Measurements from ENCODE around the gene CARD19.

DNA sequence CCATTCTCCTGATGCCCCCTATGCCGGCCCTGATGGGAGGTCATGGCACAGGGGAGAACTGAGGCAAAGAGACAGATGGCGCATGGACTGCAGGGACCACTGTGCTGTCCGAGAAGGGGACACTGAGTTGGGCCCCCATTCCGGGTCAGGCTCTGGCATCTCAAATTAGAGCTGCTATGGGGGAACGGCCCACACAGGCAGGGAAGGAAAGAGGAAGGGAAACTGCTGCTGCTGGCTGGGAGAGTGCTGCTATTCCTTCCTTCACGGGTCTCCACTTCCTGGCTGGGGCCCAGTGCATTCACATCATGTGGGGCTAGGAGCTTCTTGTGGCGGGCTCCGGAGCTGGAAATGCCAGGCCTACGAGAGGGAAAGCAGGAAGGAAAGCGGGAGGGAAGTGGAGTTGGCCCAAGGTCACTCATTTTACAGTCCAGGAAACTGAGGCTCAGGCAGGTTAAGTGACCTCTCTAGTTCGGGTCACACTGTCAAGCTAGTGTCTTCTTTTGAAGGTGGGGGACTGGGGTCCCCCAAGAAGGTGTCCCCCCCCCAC, 1.3 kb upstream of the CARD19 start:
- TF ChIP-seq, protein P1, sequence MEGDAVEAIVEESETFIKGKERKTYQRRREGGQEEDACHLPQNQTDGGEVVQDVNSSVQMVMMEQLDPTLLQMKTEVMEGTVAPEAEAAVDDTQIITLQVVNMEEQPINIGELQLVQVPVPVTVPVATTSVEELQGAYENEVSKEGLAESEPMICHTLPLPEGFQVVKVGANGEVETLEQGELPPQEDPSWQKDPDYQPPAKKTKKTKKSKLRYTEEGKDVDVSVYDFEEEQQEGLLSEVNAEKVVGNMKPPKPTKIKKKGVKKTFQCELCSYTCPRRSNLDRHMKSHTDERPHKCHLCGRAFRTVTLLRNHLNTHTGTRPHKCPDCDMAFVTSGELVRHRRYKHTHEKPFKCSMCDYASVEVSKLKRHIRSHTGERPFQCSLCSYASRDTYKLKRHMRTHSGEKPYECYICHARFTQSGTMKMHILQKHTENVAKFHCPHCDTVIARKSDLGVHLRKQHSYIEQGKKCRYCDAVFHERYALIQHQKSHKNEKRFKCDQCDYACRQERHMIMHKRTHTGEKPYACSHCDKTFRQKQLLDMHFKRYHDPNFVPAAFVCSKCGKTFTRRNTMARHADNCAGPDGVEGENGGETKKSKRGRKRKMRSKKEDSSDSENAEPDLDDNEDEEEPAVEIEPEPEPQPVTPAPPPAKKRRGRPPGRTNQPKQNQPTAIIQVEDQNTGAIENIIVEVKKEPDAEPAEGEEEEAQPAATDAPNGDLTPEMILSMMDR (IDR thresholded peaks at IDR 0.05), result no peak
- no peak for TF ChIP-seq POLR2A (IDR thresholded peaks at IDR 0.05)
